ENCODE data around the gene NAV2. TPM values are rescaled to one million over a fixed set of nuclear protein-coding genes. Genes with fewer than 3 reads are reported as not detected.

Gene NAV2
- total RNA-seq, 1 donor from 2014 or later: 31.4 TPM

- TF ChIP-seq CTCF (IDR thresholded peaks at IDR 0.05): no peak
- Mint-ChIP-seq H3K4me3 (ENCODE audit: unreplicated experiment) (no peak overlapping the region), H3K36me3 (ENCODE audit: unreplicated experiment) (peaks cover 49% of the 10 kb centered on the region), H3K27me3 (ENCODE audit: unreplicated experiment) (no peaks in the 10 kb centered on the region), H3K9me3 (ENCODE audit: unreplicated experiment) (no peaks in the 10 kb centered on the region), H3K4me1 (ENCODE audit: unreplicated experiment) (peaks cover 63% of the 10 kb centered on the region), H3K27ac (ENCODE audit: unreplicated experiment) (no peak overlapping the region)
- no peak for DNase-seq (ENCODE audit: extremely low spot score, unreplicated experiment)
Measured at GRCh38 chr11:20117291-20117690, 404.7 kb downstream of the NAV2 start.

- DNase-seq (ENCODE audit: extremely low spot score, unreplicated experiment): no peak
- H3K36me3 Mint-ChIP-seq (ENCODE audit: unreplicated experiment): peaks cover 49% of the 10 kb centered on the region
- TF ChIP-seq CTCF (IDR thresholded peaks at IDR 0.05): no peak
- H3K27ac Mint-ChIP-seq (ENCODE audit: unreplicated experiment): peak overlapping the region; percentile 23
- H3K9me3 Mint-ChIP-seq (ENCODE audit: unreplicated experiment): no peaks in the 10 kb centered on the region
- no peak overlapping the region for H3K4me3 Mint-ChIP-seq (ENCODE audit: unreplicated experiment)
- peaks cover 55% of the 10 kb centered on the region for H3K4me1 Mint-ChIP-seq (ENCODE audit: unreplicated experiment)
- no peaks in the 10 kb centered on the region for H3K27me3 Mint-ChIP-seq (ENCODE audit: unreplicated experiment)
Measured at GRCh38 chr11:20118209-20118608, 405.6 kb downstream of the NAV2 start.

GRCh38 chr11:20119315-20119714 lies 406.7 kb downstream of the NAV2 start:
- H3K27ac Mint-ChIP-seq (ENCODE audit: unreplicated experiment): peak overlapping the region; percentile 23
- H3K4me1 Mint-ChIP-seq (ENCODE audit: unreplicated experiment): peaks cover 53% of the 10 kb centered on the region
- no peaks in the 10 kb centered on the region for H3K27me3 Mint-ChIP-seq (ENCODE audit: unreplicated experiment)
- no peak for TF ChIP-seq CTCF (IDR thresholded peaks at IDR 0.05)
- no peak overlapping the region for H3K4me3 Mint-ChIP-seq (ENCODE audit: unreplicated experiment)
- DNase-seq (ENCODE audit: extremely low spot score, unreplicated experiment): no peak
- H3K36me3 Mint-ChIP-seq (ENCODE audit: unreplicated experiment): peaks cover 49% of the 10 kb centered on the region
- H3K9me3 Mint-ChIP-seq (ENCODE audit: unreplicated experiment): no peaks in the 10 kb centered on the region

GRCh38 chr11:20120134-20120925 lies 407.7 kb downstream of the NAV2 start:
- Mint-ChIP-seq H3K36me3 (ENCODE audit: unreplicated experiment) (peaks cover 45% of the 10 kb centered on the region), H3K27me3 (ENCODE audit: unreplicated experiment) (no peaks in the 10 kb centered on the region), H3K9me3 (ENCODE audit: unreplicated experiment) (no peaks in the 10 kb centered on the region), H3K27ac (ENCODE audit: unreplicated experiment) (peak overlapping the region; percentile 34), H3K4me3 (ENCODE audit: unreplicated experiment) (no peak overlapping the region), H3K4me1 (ENCODE audit: unreplicated experiment) (peaks cover 47% of the 10 kb centered on the region)
- no peak for TF ChIP-seq CTCF (IDR thresholded peaks at IDR 0.05)
- DNase-seq (ENCODE audit: extremely low spot score, unreplicated experiment): no peak

GRCh38 chr11:20122131-20122530 lies 409.5 kb downstream of the NAV2 start:
- H3K27ac Mint-ChIP-seq (ENCODE audit: unreplicated experiment): peak overlapping the region; percentile 35
- no peaks in the 10 kb centered on the region for H3K27me3 Mint-ChIP-seq (ENCODE audit: unreplicated experiment)
- H3K4me1 Mint-ChIP-seq (ENCODE audit: unreplicated experiment): peaks cover 40% of the 10 kb centered on the region
- no peaks in the 10 kb centered on the region for H3K9me3 Mint-ChIP-seq (ENCODE audit: unreplicated experiment)
- no peak overlapping the region for H3K4me3 Mint-ChIP-seq (ENCODE audit: unreplicated experiment)
- no peak for TF ChIP-seq CTCF (IDR thresholded peaks at IDR 0.05)
- DNase-seq (ENCODE audit: extremely low spot score, unreplicated experiment): no peak
- peaks cover 35% of the 10 kb centered on the region for H3K36me3 Mint-ChIP-seq (ENCODE audit: unreplicated experiment)

All from osteocyte (in vitro differentiated cells).